HG03280 (cell line): ENCODE measurements around the gene MAP3K8.
"Not testable (repeated sequence)": the region's sequence is repeated elsewhere in the genome, so short reads cannot be mapped to it uniquely, and the experiment has no call there.

Source experiments
- ATAC-seq: cut with Tn5 transposase; IDR thresholded peaks from one replicate; pipeline ENCODE4 v1.9.1; 2021; ENCODE audit warnings: mild to moderate bottlenecking, moderate library complexity; ENCODE audit not compliant: unreplicated experiment

Gene MAP3K8

DNA sequence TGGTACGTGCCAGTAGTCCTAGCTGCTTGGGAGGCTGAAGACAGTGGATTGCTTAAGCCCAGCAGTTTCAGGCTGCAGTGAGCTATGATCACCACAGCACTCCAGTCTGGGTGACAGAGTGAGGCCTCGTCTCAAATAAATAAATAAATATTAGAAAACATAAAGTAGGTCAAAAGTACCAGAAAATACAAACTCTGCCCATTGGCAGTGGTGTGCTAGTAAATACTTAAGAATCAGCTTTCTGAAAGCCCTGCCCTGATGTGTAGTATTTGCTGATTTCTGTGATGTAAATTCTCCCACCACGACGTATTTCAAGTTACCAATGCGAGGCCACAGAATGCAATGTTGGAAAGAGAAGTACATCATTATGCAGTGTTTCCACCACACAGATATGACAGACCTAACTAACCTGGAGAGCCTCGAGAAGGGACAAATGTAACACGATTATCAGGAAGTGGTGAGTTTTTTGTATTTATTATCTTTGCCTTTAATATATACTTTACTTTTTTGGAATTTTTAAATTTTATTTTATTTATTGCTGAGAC lies 11.8 kb upstream of the MAP3K8 start:
- no peak for ATAC-seq

DNA sequence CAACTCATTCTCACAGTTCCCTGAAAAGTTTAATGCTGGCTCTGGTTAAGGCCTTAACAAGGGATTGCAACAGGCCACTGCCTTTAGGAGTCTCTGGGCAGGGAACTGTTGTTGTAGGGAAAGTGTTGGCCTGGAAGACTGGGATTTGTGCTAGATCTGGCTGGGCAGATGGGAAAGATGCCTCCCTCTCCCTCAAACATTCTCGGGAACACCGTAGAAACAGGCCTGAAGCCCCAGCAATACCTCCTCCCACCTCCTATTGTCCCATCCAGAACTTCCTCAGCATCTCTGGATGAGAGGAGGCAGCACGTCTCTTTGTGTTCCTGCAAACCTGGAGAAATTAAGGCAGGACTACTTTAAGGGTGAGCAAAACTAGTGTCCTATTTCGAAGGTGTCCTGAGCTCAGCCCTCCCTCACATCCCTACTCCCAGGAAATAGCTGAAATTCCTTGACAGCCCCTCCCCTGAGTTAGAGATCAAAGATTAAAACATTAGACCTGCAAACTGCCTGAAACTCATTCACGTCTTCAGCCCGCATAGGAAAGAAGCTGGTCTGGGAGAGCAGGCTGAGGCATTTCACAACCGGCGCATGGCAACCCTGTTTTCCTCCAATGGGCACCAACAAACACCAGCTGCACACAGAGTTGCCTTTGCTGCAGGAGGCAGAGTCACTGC lies 10.9 kb upstream of the MAP3K8 start:
- no peak for ATAC-seq

DNA sequence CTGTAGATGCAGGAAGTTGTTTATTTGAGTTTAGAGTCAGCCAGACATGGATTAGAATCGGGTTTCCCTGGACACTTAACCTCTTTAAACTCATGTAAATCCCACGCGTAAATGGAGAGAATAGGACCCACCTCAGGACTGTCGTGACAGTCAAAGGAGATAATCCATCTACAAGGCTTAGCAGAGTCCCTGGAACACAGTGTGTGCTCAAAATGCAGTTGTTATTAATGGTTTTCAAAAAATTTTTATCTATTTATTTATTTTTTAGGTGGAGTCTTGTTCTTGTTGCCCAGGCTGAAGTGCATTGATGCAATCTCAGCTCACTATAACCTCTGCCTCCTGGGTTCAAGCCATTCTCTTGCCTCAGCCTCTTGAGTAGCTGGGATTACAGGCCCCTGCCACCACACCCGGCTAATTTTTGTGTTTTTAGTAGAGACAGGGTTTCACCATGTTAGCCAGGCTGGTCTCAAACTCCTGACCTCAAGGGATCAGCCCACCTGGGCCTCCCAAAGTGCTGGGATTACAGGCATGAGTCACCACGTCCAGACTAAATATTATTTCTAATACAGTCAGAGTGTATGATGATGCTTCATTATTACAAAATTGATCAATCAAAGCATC lies 10.2 kb upstream of the MAP3K8 start:
- not testable (repeated sequence) for ATAC-seq

DNA sequence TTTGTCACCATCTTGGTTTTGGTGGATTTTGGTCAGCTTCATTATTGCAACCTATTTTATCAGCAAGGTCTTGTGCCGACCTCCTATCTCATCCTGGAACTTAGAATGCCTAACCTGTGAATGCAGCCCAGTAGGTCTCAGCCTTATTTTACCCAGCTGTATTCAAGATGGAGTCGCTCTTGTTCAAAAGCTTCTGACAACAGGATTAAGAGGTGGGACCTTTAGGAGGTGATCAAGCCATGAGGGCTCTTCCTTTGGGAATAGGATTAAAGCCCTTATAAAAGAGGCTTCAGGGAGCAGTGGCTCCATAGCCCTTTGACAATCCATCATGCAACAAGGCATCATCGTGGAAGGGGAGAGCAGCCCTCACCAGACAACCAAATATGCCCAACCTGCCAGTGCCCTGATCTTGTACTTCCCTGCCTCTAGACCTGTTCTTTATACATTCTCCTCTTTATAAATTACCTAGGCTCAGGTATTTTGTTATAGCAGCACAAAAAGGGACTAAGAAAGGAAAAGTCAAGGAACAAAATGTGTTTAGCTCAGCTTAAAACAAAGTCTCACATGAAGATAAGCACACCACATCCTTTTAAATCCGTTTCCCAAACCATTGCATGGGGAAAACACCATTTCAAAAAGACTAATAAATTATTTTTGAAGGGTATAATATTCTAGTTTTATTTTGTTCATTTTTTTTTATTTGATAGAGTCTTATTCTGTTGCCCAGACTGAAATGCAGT lies 8.5 kb upstream of the MAP3K8 start:
- no peak for ATAC-seq

DNA sequence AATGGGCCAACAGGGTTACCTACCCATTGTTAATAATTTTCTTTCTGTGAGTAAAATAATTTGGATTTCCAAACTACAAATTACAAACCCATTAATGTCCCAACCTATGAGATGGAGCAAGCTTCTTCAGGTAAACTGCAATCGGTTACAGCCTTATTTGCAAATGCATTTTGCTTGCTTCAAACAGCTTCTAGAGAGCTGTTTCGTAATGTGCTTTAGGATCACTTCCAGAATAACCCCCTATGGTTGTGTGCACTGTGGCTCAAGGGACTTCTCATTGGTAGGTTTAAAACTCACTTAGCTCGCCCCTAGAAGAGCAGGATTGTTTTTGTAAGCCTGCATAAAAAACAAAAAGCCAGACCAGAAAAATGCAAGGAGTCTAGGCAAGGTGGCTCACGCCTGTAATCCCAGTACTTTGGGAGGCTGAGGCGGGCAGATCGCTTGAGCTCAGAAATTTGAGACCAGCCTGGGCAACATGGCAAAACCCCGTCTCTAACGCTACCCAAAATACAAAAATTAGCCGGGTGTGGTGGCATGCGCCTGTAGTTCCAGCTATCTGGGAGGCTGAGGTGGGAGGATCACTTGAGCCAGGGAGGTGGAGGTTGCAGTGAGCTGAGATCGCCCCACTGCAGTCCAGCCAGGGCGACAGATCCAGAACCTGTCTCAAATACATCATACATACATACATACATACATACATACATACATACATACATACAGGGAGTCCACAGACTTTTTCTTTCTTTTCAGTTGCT lies 3.3 kb upstream of the MAP3K8 start:
- ATAC-seq = no peak

DNA sequence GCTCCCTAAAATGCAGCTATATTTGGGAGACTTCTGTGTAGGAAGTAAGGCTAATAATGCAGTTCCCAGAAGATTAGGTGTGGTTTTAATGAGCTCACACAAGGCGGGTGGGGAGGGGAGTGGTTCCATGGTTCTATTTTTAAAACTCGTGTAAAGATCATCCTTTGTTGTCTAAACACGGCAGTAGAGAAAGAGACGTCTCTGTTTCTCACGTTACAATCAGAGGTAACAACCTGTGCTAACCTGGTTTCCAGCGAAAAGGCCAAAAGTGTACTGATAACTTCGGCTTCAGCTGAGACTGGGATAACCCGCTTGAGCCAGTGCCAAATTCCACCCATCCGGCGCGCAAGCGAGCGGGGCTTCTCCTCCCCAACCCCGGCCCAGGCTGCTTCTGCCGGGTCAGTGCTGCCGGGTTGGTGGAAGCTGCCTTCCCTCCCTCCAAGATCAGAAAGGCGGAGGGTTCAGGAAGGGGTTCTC lies 2.5 kb upstream of the MAP3K8 start:
- no peak for ATAC-seq

DNA sequence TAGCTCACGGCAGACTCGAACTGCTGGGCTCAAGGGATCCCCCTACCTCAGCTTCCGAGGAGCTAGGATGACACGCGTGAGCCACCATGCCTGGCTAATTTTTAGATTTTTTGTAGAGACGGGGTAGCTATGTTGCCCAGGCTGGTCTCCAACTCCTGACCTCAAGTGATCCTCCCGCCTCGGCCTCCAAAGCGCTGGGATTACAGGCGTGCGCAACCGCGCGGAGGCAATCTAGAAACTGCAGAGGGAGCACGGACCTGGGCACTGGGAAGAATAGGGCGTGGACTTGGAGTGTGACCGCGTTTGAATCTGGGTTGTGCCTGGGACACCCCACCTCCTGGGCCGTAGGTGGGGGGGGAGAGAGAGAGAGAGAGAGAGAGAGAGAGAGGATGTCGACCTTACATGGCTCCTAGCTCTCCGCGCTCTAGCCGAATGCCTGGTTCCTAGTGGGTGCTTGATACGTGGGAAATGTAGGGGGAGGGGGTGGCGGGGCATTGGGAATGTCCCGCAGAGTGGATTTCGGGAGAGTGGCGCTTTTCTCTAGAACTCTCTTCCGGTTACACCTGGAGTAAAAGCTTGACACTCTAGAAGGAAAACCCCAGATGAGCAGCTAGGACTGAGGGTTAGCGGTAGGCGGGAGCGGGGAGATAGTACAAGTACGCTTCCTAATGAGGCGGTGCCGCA lies 1.2 kb upstream of the MAP3K8 start:
- peak; percentile 5 for ATAC-seq

DNA sequence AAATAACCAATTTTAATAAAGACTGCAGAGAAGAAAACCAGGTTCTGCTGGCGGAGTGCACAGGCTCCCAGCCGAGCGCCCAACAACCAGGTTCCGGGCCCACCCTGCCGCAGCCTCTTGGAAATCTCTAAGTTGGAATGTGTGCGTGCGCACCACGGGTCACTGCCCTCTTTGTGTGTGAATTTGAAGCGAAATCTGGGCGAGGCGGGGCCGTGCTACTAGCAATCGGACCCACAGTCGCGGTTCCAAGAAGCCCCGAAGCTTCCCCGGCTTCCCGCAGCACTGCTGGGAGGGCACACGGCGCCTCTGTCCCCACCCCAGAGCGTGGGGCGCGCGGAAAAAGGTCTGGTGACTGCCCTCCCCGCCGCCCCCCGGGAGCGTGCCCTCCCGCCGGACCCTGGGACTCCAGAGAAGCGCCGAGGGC lies 666 bp upstream of the MAP3K8 start:
- peak; percentile 21 for ATAC-seq

DNA sequence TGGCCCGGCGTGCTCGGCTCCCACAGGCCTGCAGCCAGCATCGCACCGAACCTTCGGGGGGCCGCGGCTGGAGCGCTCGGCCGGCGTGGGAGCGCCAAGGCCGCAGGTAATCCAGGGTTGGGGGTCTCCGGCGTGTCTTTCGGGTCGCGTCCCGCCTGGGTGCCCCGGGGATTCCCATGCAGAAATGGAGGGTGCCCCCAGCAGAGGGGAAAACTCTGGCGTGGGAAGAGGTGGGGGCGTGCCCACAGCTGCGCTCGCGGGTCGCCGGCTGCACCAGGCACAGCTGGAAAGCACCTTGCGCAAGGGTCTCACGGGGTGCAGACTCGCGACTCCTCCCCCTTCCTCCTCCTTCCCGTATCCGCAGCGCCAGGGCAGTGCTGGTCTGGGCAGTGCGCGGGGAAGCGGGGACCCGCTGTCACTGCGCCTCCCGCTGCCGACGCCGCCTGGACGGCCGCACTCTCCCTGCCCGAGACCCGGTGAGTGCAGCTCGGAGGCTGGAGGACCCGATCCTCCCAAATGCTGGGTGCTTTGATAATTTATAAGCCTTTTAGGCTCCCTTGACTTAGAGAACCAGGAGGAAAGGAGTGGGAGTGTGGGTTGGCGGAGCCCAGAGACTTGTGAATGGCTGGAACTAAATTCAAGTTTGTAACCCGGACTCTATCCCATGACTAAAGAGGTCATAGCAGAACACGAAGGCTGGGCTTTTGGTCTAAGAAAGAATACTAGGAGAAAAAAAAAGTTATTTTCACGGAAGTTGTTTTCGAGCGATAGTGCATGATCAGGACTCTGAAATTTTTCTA lies 489 bp downstream of the MAP3K8 start:
- ATAC-seq = peak; percentile 29

DNA sequence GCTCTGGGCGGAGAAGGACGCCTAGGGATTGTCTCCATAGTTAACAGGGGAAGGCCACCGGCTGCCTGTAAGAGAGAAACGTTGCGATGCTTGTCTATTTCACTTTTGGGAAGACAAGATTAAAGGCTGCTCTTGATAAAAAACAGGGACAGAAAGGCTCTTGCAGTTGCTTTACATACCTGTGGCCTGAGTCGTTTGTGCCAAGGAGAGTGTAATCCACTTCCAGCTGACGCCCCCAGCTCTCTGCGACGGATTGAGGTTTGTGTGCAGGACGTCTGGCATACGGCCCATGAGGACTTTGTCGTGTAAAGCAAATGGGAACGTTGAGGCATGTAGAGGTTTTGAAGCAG lies 1.1 kb downstream of the MAP3K8 start:
- ATAC-seq = no peak

DNA sequence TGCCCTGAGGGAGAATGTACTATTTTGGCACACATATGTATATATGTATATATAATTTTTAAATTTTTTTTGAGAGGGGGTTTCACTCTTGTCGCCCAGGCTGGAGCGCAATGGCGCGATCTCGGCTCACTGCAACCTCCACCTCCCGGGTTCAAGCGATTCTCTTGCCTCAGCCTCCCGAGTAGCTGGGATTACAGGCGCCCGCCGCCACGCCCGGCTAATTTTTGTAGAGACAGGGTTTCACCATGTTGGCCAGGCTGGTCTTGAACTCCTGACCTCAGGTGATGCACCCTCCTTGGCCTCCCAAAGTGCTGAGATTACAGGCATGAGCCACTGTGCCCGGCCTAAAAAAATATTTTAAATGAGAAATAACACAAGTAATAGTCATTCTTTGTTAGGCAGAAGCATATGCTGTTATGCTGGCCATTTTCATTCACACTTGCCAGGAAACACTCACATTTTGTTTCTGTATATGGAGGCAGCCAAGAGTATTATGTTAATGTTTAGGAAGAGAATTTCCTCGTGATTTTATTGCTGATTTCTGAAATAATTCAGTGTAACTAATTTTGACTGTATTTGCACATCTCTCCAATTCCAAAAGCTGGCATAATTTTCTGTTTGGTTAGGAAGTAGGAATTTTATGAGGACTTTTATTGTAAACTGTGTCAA lies 1.6 kb downstream of the MAP3K8 start:
- ATAC-seq = not testable (repeated sequence)

DNA sequence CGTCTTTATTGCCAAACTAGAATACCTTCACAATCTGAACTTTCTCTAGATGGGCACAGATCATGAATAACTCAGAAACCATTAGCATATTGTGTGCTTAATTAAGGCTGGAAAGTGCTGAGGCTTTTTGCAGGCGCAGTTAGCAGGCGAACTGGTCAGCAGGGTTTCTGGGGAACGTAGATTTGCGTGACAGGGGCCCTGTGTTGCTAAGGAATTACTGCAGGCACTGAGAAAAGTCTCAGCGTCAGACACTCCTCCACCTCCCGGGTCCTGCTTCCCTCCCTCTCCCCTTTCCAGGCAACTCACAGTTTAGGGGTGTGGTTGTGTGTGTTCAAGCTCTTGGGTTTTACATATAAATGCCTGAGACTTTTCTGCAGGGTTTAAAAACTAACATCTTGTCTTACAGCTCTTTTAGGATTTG lies 2.2 kb downstream of the MAP3K8 start:
- no peak for ATAC-seq

DNA sequence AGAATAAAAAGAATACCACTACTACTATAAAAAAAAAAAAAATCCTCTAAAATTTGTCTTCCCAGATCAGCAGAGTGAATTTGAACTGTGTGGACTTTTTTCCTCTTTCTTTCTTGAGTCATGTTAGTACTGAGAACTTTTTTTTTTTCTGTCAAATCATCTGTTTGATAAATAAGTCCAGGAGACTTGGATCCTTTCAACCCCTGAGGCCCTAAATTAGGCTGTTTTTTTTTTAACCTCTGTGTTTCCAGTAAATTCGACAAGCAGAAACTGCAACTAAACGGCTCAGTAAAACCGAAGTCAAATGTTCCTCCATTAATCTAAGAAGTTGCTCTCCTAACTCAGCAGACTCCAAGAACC lies 2.7 kb downstream of the MAP3K8 start:
- no peak for ATAC-seq

DNA sequence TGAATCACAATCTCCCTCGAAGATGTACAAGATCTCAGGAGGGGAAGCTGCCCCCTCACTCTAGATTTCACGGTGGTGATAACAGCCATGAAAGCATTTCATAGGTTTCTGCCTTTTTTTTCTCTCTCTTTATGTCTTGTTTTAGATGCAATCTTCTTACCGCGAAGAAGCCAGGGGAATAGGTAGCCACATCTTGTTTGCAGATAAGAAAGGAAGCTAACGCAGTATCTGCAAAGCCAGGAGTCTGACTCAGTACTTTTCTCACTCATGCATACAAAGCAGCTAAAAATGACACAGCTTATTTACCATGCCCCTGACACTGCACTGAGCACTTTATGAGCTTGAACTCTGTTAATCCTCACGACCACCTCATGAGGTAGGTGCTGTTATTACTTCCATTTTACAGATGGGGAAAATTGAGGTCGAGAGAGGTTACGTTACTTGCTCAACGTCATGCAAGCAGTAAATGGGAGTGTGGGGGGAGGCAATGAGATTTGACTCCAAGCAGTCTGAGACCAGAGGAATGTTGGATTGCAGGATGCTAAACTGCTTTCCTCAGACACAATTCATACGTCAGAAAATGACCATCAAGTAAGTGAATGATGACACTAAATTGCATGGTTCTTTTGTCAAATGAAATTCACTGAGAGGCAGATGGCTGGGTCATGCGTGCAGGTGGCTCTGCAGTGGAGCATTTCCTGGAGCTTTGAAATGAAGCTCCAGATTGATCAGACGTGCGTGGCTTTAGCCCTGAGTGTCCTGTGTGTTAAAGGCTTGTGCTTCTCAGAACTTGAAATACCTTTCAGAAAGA lies 3.3 kb downstream of the MAP3K8 start:
- ATAC-seq = no peak

DNA sequence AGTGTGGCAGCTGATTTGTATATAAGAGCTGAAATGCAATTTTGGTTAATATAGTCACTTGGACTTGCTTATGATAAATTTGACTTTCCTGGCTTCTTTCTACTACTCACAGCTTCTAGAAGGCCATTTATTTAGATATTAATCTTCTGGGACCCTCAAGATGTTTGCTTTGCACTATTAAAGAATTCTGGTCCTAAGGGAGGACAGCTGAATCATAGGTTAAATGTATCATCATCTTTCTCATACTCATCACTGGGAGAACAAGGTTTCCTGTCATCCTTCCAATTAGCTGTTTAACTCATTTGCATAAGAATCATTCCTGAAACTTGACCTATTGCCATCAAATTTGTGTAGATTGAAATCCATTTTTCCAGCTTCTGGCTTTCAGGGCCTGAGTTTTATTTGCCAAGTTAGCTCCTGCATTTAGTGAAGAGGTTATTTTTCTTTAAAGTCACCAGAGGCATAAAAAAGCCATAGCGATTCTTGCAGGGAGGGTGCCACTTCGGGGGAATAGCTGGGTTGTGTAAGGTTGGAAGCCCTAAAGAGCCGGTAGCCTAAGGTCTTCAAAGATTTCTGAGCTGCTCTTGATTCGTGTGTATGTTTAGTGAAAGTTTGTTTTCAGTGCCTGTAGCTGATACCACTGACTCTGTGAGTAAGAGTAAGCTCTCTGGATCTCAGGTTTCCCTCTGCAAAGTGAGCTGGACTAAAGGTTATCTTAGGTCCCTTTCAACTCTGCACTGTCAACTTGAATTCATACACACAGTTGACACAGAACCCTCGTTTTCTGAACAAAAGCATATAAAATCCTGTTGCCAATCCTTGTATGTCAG lies 4.3 kb downstream of the MAP3K8 start:
- no peak for ATAC-seq

DNA sequence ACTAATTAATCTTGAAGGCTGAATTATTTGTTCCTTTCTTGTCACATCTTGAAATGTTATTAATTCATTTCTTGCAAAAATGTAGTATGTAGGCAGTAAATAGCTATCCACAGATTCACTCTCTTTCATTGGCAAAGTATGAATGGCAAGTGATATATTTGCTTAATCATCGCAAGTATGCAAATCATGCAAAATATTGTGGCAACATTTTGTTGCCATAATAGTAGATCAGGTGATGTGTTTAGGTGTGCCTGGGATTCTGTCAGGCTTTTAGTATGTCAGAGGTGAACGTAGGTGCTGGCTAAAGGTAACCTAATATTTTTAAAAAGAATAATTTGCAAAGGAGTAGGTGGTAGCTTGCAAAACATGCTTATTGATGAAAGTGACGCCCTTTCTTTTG lies 5.9 kb downstream of the MAP3K8 start:
- no peak for ATAC-seq

DNA sequence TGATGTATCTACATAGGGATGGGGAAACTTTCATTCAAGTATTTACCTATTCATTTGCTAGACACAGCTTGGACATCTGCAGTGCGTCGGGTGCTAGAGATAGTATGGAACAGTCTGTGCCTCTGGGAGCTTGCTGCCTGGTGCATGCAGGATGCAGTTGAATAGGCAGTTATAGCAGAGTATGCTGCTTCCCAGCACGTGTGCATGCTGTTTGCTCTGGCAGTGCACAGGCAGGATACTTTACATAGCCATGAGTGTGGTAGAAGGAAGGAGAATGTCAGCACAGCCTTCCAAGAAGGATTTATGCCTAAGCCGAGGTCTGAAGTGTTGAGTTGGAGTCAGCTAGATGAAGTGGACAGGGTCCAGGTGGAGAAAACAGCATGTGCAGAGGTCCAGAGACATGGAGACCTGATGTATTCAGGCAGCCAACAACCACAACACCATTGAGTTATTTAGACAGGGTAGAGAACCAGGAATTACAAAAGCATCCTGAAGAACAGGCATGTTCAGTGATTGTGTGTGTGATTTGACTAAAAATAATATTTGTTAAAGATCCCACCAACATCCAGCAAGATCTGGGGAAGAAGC lies 8.1 kb downstream of the MAP3K8 start:
- no peak for ATAC-seq
